M059J (cell line): ENCODE results near the gene SBK2. TPM values are rescaled to one million over a fixed set of nuclear protein-coding genes. Genes with fewer than 3 reads are reported as not detected.
"Not testable (repeated sequence)": the region's sequence is repeated elsewhere in the genome, so short reads cannot be mapped to it uniquely, and the experiment has no call there.

Source experiments
- DNase-seq: peaks from one replicate; pipeline ENCODE4 v3.0.0-alpha.2; 2012; ENCODE audit warnings: low read depth
- total RNA-seq: library from RNA; depleted of rRNA; stranded (reverse); fragments of >200 nt; shearing (Covaris generic); gene quantifications from 2 replicates; pipeline ENCODE4 v1.2.3, GENCODE V29; 2014; rRNA removed

Gene SBK2, protein sequence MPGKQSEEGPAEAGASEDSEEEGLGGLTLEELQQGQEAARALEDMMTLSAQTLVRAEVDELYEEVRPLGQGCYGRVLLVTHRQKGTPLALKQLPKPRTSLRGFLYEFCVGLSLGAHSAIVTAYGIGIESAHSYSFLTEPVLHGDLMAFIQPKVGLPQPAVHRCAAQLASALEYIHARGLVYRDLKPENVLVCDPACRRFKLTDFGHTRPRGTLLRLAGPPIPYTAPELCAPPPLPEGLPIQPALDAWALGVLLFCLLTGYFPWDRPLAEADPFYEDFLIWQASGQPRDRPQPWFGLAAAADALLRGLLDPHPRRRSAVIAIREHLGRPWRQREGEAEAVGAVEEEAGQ
- total RNA-seq = 0.20 TPM in 1 of 2 replicates, not detected in the other

DNA sequence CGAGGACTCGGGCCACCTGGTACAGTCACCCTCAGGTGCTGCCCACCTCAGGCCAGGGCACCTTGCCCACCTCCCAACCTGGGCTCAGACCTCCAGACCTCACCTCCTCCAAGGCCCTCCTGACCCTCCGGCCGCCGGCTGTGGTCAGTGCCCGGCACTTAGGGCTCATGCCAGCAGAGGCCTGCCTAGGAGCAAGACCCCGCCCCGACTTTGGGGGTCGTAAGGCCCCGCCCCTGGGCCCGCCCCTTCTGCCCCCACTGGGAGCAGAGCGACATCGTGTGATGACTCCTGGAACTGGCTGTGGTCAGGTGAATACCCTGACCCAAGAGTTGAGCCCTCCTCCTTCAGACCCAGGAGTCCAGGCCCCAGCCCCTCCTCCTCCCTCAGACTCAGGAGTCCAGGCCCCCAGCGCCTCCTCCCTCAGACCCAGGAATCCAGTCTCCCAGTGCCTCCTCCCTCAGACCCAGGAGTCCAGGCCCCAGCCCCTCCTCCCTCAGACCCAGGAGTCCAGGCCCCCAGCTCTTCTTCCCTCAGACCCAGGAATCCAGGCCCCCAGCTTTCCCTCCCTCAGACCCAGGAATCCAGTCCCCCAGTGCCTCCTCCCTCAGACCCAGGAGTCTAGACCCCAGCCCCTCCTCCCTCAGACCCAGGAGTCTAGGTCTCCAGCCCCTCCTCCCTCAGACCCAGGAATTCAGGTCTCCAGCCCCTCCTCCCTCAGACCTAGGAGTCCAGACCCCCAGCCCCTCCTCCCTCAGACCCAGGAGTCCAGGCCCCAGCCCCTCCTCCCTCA is at the start of gene SBK2:
Gene SBK2 (minus strand): TSS at position 183 of the 790 bp plus-strand sequence. CDS start 839 bp downstream, outside the sequence.
- DNase-seq = no peak

DNA sequence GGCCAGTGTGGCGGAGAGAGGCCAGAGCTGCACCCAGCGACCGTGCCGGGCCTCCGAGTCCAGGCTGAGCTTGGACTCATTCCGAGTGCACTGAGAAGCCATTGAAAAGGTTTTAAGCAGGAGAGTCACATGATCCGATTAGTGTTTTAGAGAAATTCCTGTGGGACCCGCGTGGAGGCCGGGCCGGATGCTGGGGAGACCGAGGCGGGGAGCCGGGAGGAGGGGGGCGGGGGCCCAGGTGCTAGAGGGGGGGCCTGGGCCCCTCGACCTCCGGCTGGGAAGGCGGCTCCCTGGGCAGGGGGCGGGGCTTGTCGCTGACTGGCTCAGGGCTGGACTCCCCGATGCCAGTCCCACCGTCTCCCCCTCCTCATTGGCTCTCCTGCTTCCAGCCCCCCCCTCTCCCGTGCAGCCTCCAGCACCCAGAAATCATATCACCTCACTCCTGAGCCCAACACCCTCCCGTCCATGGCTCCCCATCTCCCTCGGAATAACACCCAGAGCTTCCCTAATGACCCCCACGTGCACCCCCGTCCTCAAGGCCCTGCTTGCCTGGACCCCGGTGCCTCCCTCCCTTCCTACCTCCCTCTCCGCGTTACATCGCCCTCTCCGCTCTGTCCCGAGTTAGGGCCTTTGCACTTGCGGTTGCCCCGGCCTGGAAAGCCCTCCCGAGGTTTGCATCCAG is 48.9 kb upstream of the SBK2 start:
- DNase-seq = peak; percentile 72

DNA sequence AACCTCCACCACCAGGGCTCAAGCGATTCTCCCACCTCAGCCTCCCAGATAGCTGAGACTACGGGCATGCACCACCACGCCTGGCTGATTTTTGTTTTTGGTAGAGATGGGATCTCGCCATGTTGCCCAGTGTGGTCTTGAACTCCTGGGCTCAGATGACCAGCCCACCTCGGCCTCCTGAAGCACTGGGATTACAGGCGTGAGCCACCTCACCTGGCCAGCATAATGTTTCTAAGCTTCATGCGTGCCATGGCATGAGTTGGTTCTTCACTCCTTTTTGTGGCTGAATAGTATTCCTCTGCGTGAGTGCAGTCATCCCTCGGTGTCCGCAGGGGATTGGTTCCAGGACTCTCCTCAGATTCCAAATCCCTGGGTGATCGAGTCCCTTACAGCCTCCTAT is 47.9 kb upstream of the SBK2 start:
- DNase-seq = no peak

DNA sequence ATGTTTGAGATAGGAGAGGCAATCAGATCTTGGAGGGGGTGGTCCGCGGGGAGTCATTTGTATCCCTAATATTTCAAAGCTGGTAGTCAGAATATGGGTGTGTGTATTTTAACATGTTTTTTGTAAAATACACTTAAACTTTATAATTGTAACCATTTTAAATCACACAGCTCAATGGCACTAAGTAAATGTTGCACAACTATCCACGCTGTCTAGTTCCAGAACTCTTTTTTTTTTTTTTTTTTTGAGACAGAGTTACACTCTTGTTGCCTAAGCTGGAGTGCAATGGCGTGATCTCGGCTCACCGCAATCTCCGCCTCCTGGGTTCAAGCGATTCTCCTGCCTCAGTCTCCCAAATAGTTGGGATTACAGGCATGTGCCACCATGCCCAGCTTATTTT is 47.0 kb upstream of the SBK2 start:
- not testable (repeated sequence) for DNase-seq

DNA sequence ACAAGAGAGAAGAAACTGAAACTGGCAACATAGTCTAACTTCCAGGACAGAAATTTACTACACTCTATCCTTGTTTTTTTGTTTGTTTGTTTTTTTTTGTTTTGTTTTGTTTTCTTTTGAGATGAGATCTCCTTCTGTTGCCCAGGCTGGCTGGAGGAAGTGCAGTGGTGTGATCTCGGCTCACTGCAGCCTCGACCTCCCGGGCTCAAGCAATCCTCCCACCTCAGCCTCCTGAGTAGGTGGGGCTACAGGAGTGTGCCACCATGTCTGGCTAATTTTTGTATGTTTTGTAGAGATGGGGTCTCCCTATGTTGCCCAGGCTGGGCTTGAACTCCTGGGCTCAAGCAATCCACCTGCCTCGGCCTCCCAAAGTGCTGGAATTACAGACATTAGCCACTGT is 45.4 kb upstream of the SBK2 start:
- not testable (repeated sequence) for DNase-seq

DNA sequence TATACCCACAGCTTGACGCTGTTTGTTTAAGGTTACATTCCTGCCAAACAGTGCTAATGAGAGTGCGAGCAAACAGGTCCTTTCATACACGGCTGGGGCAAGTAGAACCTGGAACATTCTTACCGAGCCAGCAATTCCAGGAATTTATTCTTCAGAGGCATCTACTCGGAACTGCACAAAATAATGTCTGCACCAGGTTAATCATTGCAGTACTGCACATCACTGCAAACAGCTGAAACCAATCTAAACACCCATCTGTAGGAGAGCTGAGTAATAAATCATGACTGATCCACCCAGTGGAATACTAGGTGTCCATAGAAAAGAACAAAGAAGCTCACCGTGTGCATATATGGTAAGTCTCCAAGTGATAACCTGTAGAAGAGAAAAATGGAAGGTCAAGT is 44.9 kb upstream of the SBK2 start:
- no peak for DNase-seq

DNA sequence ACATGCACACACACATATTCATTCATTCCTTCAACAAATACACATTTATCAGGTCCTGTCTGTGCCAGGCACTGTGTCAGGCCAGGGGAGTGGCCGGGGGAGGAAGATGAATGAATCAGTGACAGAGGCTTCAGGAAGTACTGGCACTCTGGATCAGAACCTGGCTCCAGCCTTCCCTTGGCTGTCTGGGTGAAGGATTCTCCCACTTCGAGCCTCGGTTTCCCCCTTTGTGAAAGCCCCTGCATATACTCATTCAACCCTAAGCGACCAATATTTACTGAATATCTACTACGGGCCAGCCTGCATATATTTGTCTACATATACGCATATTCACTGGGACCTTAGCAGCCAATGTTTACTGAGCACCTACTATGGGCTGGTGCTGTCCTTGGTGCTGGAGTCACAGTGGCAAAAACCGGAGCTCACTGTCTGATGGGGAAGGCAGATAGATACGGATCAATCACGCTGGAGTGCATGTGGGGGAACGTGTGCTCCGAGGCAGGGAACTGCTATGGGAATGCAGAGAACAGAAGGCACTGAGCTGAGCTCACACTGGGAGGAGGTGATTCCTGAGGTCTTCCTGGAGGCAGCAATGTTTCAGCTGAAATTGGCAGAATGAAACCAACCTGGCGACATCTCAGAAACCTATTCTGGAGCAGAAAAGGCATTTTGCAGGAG is 44.4 kb upstream of the SBK2 start:
- no peak for DNase-seq

DNA sequence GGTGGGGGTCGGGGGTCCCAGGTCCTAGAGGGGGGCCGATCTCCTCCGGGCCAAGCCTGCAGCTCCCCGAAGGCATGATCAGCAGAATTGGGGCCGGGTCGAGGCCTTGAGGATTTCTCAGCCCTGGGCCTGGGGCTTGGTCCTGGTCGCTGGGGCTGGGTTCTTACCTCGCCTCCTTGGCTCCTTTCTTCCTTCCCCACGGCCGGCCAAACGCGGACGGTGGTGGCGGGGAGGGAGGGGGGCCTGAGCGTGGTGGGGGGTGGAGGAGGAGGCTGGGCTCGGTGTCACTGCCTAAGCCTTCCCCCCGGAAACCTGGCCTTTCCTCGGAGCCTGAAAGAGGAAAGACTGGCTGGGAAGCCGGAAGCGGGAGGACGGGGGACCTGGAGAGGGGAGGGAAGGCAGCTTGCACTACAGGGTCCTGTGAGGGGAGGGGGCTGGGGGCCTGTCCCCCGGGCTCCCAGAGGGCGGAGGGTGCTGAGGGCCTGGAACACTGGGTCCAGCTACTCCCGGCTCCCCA is 43.8 kb upstream of the SBK2 start, which contains the start of gene ZNF579:
Gene ZNF579 (minus strand): TSS at position 221 of the 517 bp plus-strand sequence. CDS start 1,209 bp downstream, outside the sequence.
- peak; percentile 83 for DNase-seq

DNA sequence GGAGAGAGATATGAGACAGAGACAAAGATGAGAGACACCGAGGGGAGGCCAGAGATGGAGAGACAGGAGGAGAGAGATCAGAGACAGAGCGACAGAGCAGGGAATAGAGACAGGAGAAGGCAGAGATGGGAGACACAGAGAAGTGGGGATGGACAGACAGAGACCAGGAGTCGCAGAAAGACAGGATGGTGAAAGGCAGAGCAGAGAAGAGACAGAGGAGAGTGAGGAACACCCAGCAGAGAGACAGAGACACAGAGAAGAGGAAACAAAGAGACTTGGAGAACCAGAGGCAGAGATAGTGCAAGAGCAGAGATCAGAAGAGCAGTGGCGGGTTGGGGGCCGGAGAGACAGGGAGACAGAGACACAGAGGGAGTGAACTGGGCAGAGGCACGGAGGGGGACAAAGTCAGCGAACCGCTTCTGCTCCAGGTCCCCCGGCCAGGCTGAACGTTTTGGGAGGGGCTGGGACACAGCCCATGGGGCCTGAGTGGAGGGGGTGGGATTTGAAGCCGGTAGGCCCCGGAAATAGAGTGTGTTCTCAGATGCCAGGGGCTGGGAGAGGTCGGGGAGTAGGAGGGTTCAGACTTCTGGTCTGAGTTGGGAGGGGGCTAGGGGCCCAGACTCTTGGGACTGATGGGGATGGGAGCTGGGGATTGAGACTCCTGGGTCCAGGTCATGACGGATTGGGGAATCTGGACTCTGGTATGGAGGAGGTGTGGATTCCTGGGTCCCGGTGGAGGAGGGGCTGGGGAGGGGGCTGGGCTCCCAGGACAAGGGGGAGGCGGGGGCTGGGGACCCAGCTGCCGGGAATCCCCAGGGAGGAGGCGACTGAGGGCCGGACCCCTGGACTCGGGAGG is 43.1 kb upstream of the SBK2 start:
- DNase-seq = no peak

DNA sequence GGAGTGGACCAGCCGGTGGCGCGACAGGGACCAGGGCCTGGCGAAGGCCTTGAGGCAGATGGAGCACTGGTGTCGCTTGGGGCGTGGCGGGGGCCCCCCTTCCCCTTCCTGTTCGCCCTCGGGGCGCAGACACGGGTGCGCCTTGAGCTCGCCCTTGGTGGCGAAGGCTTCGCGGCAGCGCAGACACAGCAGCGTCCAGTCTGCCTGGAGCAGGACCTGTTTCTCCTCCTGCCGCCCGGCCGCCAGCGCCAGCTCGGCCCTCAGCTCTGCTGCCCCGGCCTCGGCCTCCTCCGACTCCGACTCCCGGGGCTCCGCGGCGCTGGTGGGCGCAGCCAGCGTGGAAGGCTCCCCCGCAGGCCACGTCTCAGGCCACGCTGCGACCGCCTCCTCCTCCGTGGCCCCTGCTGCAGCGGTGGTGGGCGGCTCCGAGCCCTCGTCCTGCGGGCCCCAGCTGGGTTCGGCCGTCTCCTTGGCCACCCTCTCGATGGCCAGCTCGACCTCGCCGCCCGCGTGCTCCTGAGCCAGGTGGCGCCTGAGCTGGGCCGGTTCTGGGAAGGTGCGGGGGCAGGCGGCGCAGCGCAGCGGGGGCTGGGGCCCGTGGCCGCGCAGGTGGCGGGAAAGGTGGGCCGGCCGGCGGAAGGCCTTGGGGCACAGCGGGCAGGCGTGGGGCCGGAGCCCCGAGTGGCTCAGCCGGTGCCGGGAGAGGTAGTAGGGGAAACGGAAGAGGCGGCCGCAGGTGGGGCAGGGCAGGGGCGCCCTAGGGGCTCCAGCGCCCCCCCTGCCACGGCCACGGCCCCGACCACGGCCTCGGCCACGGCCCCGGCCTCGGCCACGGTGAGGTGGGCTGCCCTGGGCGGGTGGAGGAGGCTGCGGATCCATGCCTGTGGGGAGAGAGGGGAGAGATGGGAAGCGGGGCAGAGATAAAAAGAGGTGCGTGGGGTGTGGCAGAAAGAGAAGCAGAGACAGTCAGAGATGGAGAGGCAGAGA is 42.1 kb upstream of the SBK2 start:
- no peak for DNase-seq

DNA sequence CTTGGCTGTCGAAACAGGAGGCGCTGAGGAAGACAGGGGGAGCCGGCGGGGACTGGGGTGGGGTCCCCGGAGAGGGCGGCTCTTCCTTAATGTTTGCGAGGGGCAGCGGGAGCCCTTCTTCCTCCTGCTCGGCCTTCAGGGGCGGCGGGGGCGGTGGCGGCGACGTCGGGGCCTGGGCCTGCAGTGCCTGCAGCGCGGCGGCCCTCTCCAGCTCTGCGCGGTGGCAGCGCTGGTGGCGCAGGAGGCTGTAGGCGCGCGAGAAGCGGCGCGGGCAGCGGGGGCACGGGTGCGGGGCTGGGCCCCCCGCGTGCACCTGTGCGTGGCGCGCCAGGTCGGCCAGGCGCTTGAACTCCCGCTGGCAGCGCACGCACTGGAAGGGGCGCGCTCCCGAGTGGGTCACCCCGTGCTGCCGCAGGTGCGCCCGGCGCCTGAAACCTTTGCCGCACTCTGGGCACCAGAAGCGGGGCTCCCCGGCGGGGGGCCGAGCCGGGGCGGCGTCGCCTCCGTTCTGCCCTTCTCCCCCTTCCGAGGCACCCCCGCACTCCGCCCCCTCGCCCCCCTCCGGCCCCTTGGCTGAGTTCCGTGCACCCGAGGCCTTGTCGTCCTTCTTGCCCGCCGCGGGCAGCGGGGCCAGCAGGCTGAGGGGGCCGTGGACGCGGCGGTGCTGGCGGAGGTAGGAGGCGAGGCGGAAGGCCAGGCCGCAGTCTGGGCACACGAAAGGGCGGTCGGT is 41.3 kb upstream of the SBK2 start:
- DNase-seq = no peak

DNA sequence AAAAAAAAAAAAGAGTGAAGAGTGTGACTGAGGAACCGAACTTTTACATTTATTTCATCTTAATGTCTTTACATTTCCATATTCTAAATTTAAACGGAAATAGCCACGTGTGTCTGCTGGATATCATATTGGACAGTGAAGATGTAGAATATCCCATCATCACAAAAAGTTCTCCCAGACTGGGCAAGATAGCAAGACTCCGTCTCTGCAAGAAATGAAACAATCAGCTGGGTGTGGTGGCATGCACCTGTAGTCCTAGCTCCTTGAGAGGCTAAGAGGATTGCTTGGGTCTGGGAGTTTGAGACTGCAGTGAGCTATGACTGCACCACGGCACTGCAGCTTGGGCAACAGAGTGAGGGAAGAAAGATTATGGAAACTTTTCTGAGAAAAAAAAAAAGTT is 39.8 kb upstream of the SBK2 start:
- no peak for DNase-seq

DNA sequence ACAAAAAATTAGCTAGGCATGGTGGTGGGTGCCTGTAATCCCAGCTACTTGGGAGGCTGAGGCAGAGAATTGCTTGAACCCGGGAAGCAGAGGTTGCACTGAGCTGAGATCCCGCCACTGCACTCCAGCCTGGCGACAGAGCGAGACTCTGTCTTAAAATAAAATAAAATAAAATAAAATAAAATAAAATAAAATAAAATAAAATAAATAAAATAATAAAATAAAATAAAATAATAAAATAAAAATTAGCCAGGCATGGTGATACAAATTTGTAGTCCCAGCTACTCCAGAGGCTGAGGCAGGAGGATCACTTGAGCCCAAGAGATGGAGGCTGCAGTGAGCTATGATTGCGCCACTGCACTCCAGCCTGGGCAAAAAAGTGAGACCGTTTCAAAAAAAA is 37.0 kb upstream of the SBK2 start:
- not testable (repeated sequence) for DNase-seq

DNA sequence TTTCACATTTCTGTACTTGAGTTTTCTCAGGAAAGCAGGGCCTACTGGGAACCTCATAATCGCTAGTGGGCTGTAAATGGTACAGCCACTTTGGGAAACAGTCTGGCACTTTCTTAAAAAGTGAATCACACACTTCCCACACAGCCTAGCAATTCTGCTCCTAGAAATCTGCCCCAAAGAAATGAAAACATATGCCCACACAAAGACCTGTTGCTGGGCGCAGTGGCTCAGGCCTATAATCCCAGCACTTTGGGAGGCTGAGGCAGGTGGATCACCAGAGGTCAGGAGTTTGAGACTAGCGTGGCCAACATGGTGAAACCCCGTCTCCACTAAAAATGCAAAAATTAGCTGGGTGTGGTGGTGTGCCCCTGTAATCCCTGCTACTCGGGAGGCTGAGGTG is 32.5 kb upstream of the SBK2 start:
- not testable (repeated sequence) for DNase-seq

DNA sequence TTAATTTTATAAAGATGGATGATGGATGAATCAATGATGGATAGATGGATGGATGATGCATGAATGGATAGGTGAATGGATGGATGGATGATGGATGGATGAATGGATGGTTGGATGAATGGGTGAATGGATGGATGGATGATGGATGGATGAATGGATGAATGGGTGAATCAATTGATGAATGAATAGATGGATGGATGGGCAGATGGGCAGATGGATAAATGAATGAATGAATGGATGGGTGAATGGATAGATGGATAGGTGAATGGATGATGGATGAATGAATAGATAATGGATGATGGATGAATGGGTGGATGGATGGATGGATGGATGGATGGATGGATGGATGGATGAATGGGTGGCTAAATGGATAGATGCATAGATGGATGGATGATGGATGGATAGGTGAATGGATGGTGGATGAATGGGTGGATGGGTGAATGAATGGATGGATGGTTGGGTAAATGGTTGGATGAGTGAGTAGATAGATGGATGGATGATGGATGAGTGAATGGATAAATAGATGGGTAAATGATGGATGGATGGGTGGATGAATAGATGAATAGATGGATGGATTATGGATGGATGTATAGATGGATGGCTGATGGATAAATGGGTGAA is 30.9 kb upstream of the SBK2 start:
- no peak for DNase-seq

DNA sequence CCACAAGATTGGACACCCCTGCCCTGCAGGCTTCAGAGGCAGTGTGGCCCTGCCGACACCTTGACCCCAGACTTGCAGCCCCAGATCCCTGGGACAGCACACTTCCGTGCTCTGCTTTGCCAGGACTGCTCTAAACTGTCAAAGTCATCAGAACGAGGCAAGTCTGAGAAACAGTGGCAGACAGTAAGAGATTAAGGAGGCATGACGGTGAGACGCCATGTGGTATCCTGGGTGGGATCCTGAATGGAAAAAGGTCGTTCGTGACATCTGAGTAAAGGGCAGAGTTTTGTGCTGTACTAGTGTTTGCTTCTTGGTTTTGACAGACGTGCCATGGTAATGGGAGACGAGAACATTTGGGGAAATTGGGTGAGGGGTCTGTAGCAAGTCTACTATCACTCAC is 29.9 kb upstream of the SBK2 start:
- no peak for DNase-seq

DNA sequence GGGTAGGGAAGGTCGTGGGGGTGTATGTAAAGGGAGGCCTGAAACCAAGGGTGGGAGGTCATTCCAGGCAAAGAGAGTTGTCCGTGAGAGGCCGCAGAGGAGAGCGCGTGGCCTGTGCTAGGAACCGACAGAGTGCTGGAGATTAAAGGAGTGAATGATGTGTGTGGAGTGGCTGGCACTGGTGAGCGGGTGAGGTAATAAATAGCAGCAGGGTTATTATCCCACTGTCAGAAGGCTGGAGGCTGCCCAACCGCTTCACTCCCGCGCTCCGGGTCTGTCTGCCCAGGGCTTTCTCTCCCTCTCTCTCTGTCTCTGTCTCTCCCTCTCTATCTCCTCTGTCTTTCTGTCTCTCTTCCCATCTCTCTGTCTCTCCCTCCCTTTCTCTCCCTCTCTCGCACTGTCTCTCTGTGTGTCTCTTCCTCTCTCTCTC is 26.3 kb upstream of the SBK2 start:
- no peak for DNase-seq

DNA sequence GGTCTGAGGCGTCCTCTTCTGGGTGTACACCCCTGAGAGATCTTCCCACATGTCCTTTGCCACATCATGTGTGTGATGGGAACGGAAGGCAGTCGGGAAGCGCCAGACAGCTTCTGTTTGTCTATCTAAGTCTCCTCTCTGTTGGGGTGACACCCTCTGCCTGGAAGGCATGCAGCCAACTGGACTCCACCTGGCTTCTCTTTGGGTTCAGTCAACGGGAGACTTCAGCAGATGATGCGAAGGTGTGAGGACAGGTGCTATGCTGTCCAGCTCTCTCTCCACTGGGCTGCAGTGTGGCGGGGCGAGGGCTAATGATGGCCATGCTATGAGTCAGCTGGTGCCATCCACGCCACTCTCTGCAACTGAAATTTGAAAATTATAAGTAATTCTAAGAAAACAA is 22.8 kb upstream of the SBK2 start:
- no peak for DNase-seq
